ENCODE data around the gene ITSN1. TPM values are rescaled to one million over a fixed set of nuclear protein-coding genes. Genes with fewer than 3 reads are reported as not detected.
A peak's percentile ranks its signal among the peaks of the same experiment; 100 is the strongest.

The ITSN1 gene
- total and polyA plus RNA-seq, 4 donors = 11.2 to 46.0 (median 19.8) TPM

GRCh38 chr21:33841561-33841960 lies 199.3 kb downstream of the ITSN1 start:
- Histone ChIP-seq H3K27ac (ENCODE audit: low read depth in 1 of 2, low read length in 1 of 2) (no peak overlapping the region), H3K4me1 (ENCODE audit: control insufficient read depth in 5 of 5, insufficient read depth in 5 of 5, low read length in 5 of 5) (peaks cover 0 to 10% (median 5%) of the 10 kb centered on the region in 5 donors), H3K4me3 (no peak overlapping the region), H3K9me3 (ENCODE audit: control insufficient read depth in 4 of 4, insufficient read depth in 3 of 4, low read length in 3 of 4) (peaks cover 0 to 5% (median 0%) of the 10 kb centered on the region in 4 donors), H3K9ac (ENCODE audit: insufficient read depth in 1 of 2, low read length in 2 of 2) (no peak overlapping the region), H3K36me3 (ENCODE audit: control insufficient read depth in 4 of 4, insufficient read depth in 4 of 4, low read length in 4 of 4) (peaks cover 0 to 3% (median under 1%) of the 10 kb centered on the region in 4 donors), H3K27me3 (ENCODE audit: control insufficient read depth in 3 of 3, insufficient read depth in 3 of 3, low read length in 2 of 3) (no peaks in the 10 kb centered on the region)
- ATAC-seq (ENCODE audit: insufficient read depth, low FRiP score) = no peak
- WGBS, 2 donors = 93 to 98% methylated on average over 7 of the region's 7 CpGs
- TF ChIP-seq CTCF (IDR thresholded peaks at IDR 0.05; ENCODE audit: control extremely low read depth, extremely low read depth) = no peak
- DNase-seq = no peak

GRCh38 chr21:33843216-33843615 lies 200.9 kb downstream of the ITSN1 start:
- 79 to 83% methylated on average over 6 of the region's 6 CpGs for WGBS, 2 donors
- Histone ChIP-seq H3K36me3 (ENCODE audit: control insufficient read depth in 4 of 4, insufficient read depth in 4 of 4, low read length in 4 of 4) (peaks cover 0 to 3% (median 0%) of the 10 kb centered on the region in 4 donors), H3K27ac (ENCODE audit: low read depth in 1 of 2, low read length in 1 of 2) (no peak overlapping the region), H3K9me3 (ENCODE audit: control insufficient read depth in 4 of 4, insufficient read depth in 3 of 4, low read length in 3 of 4) (peaks cover 0 to 5% (median 0%) of the 10 kb centered on the region in 4 donors), H3K9ac (ENCODE audit: insufficient read depth in 1 of 2, low read length in 2 of 2) (no peak overlapping the region), H3K27me3 (ENCODE audit: control insufficient read depth in 3 of 3, insufficient read depth in 3 of 3, low read length in 2 of 3) (no peaks in the 10 kb centered on the region), H3K4me3 (no peak overlapping the region), H3K4me1 (ENCODE audit: control insufficient read depth in 5 of 5, insufficient read depth in 5 of 5, low read length in 5 of 5) (peaks cover 0 to 10% (median 5%) of the 10 kb centered on the region in 5 donors)
- DNase-seq = no peak
- TF ChIP-seq CTCF (IDR thresholded peaks at IDR 0.05; ENCODE audit: control extremely low read depth, extremely low read depth) = no peak
- no peak for ATAC-seq (ENCODE audit: insufficient read depth, low FRiP score)

- H3K4me1 ChIP-seq (ENCODE audit: control insufficient read depth in 5 of 5, insufficient read depth in 5 of 5, low read length in 5 of 5) = peaks cover 0 to 10% (median 5%) of the 10 kb centered on the region in 5 donors
- peaks cover 0 to 5% (median 0%) of the 10 kb centered on the region in 4 donors for H3K9me3 ChIP-seq (ENCODE audit: control insufficient read depth in 4 of 4, insufficient read depth in 3 of 4, low read length in 3 of 4)
- no peak for ATAC-seq (ENCODE audit: insufficient read depth, low FRiP score)
- no peak for TF ChIP-seq CTCF (IDR thresholded peaks at IDR 0.05; ENCODE audit: control extremely low read depth, extremely low read depth)
- WGBS, 2 donors = 74 to 81% methylated on average over 20 of the region's 20 CpGs
- no peaks in the 10 kb centered on the region for H3K27me3 ChIP-seq (ENCODE audit: control insufficient read depth in 3 of 3, insufficient read depth in 3 of 3, low read length in 2 of 3)
- no peak overlapping the region for H3K27ac ChIP-seq (ENCODE audit: low read depth in 1 of 2, low read length in 1 of 2)
- no peak overlapping the region for H3K4me3 ChIP-seq
- DNase-seq = peak; percentile 58 to 79 (median 75)
- H3K9ac ChIP-seq (ENCODE audit: insufficient read depth in 1 of 2, low read length in 2 of 2) = no peak overlapping the region
- H3K36me3 ChIP-seq (ENCODE audit: control insufficient read depth in 4 of 4, insufficient read depth in 4 of 4, low read length in 4 of 4) = peaks cover 0 to 3% (median 0%) of the 10 kb centered on the region in 4 donors
These were observed 202.0 kb downstream of the ITSN1 start for GRCh38 chr21:33844104-33844889.

All from lung (tissue), 12 donors.